Upper lobe of right lung (tissue), 1 donor: Measurements from ENCODE around the gene MITF. TPM values are rescaled to one million over a fixed set of nuclear protein-coding genes. Genes with fewer than 3 reads are reported as not detected.

Experiments used
- ATAC-seq: fragments of 200-7000 bp; cut with Tn5 transposase; one replicate; pipeline ENCODE4 v1.9.1; 2020; ENCODE audit warnings: mild to moderate bottlenecking, moderate library complexity
- DNase-seq: peaks from one replicate; pipeline ENCODE4 v3.0.0-alpha.2; 2020
- H3K27ac ChIP-seq: fragments of 200-600 bp; one replicate; pipeline ENCODE4 v1.8.0; 2022
- H3K27me3 ChIP-seq: fragments of 200-600 bp; one replicate; pipeline ENCODE4 v1.8.0; 2022; ENCODE audit warnings: mild to moderate bottlenecking
- H3K36me3 ChIP-seq: fragments of 200-600 bp; one replicate; pipeline ENCODE4 v1.8.0; 2022
- H3K4me1 ChIP-seq: fragments of 200-600 bp; one replicate; pipeline ENCODE4 v1.8.0; 2022
- H3K4me3 ChIP-seq: fragments of 200-600 bp; one replicate; pipeline ENCODE4 v1.8.0; 2022; ENCODE audit warnings: mild to moderate bottlenecking
- H3K9me3 ChIP-seq: fragments of 200-600 bp; one replicate; pipeline ENCODE4 v1.8.0; 2022
- intact Hi-C: fragments of 100-400 bp; cut with DNase I; formaldehyde crosslinking; loops from one replicate; pipeline ENCODE4 v1.11.0; 2022
- total RNA-seq: library from RNA; stranded (reverse); fragmentation: NEBNext Ultra II Directional; extraction: Animal tissue kit (Norgen Biotek cat#: 25700); gene quantifications from one replicate; pipeline ENCODE4 v1.2.1, GENCODE V29; 2021
- TF ChIP-seq, protein P1 (sequence below): fragments of 200-600 bp; IDR thresholded peaks from one replicate; pipeline ENCODE4 v1.8.0; 2022; ENCODE audit warnings: antibody characterized with exemption
- donor health status: DM: no; HTN: yes; CAD: no; lungs with severe emphysema.

The MITF gene
- total RNA-seq, 1 donor from 2014 or later = 29.5 TPM

GRCh38 chr3:69725994-69726571 lies 13.2 kb upstream of the MITF start:
- H3K27ac ChIP-seq = no peak overlapping the region
- H3K9me3 ChIP-seq = no peaks in the 10 kb centered on the region
- no peak overlapping the region for H3K4me3 ChIP-seq
- ATAC-seq = no peak
- H3K36me3 ChIP-seq = no peaks in the 10 kb centered on the region
- no peak for DNase-seq
- no peaks in the 10 kb centered on the region for H3K4me1 ChIP-seq
- no peaks in the 10 kb centered on the region for H3K27me3 ChIP-seq
- TF ChIP-seq, protein P1, sequence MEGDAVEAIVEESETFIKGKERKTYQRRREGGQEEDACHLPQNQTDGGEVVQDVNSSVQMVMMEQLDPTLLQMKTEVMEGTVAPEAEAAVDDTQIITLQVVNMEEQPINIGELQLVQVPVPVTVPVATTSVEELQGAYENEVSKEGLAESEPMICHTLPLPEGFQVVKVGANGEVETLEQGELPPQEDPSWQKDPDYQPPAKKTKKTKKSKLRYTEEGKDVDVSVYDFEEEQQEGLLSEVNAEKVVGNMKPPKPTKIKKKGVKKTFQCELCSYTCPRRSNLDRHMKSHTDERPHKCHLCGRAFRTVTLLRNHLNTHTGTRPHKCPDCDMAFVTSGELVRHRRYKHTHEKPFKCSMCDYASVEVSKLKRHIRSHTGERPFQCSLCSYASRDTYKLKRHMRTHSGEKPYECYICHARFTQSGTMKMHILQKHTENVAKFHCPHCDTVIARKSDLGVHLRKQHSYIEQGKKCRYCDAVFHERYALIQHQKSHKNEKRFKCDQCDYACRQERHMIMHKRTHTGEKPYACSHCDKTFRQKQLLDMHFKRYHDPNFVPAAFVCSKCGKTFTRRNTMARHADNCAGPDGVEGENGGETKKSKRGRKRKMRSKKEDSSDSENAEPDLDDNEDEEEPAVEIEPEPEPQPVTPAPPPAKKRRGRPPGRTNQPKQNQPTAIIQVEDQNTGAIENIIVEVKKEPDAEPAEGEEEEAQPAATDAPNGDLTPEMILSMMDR = no peak
- intact Hi-C loops = no loop called here

- TF ChIP-seq, protein P1 = no peak
- Histone ChIP-seq H3K27ac (no peak overlapping the region), H3K36me3 (no peaks in the 10 kb centered on the region), H3K27me3 (no peaks in the 10 kb centered on the region), H3K4me1 (no peaks in the 10 kb centered on the region), H3K9me3 (no peaks in the 10 kb centered on the region), H3K4me3 (no peak overlapping the region)
- no peak for ATAC-seq
- intact Hi-C loops = no loop called here
- DNase-seq = no peak
Observed at GRCh38 chr3:69729147-69729919, 9.9 kb upstream of the MITF start.

- ATAC-seq (no peak), DNase-seq (no peak)
- H3K4me1 ChIP-seq = no peaks in the 10 kb centered on the region
- H3K4me3 ChIP-seq = no peak overlapping the region
- H3K27me3 ChIP-seq = no peaks in the 10 kb centered on the region
- intact Hi-C loops = no loop called here
- no peak overlapping the region for H3K27ac ChIP-seq
- no peaks in the 10 kb centered on the region for H3K9me3 ChIP-seq
- TF ChIP-seq, protein P1 = no peak
- H3K36me3 ChIP-seq = no peaks in the 10 kb centered on the region
Observed at GRCh38 chr3:69731080-69731479, 8.2 kb upstream of the MITF start.

GRCh38 chr3:69735893-69736292 lies 3.4 kb upstream of the MITF start:
- Histone ChIP-seq H3K36me3 (no peaks in the 10 kb centered on the region), H3K9me3 (no peaks in the 10 kb centered on the region), H3K4me3 (no peak overlapping the region), H3K4me1 (no peaks in the 10 kb centered on the region), H3K27ac (no peak overlapping the region), H3K27me3 (no peaks in the 10 kb centered on the region)
- ATAC-seq (no peak), DNase-seq (no peak)
- TF ChIP-seq, protein P1 = no peak
- intact Hi-C loops = no loop called here

DNA sequence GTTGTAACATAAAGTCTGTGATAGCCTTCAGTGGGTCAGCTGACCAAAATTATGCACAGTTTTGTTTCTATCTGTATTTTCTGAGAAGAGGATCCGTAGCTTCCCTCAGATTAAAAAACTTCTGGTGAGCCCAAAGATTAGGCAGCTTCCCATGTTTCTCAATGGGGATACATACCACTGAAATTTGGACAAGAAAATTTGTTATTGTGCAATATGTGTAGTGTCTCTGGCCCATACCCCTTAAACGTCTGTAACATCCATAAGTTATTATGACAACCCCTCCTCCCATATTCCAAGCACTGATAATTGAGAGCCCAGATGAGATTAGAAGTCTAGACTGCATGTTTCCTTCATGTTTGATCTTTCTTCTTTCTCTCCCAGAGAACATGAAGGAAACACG lies 1.9 kb upstream of the MITF start:
- H3K27me3 ChIP-seq = no peaks in the 10 kb centered on the region
- ATAC-seq (no peak), DNase-seq (no peak)
- TF ChIP-seq, protein P1 = no peak
- no peaks in the 10 kb centered on the region for H3K4me1 ChIP-seq
- no peaks in the 10 kb centered on the region for H3K36me3 ChIP-seq
- no peaks in the 10 kb centered on the region for H3K9me3 ChIP-seq
- intact Hi-C loops = no loop called here
- H3K27ac ChIP-seq = no peak overlapping the region
- H3K4me3 ChIP-seq = no peak overlapping the region
